Measurements from ENCODE around the gene SRSF10.
"Not testable (repeated sequence)": the region's sequence is repeated elsewhere in the genome, so short reads cannot be mapped to it uniquely, and the experiment has no call there.

The SRSF10 gene

DNA sequence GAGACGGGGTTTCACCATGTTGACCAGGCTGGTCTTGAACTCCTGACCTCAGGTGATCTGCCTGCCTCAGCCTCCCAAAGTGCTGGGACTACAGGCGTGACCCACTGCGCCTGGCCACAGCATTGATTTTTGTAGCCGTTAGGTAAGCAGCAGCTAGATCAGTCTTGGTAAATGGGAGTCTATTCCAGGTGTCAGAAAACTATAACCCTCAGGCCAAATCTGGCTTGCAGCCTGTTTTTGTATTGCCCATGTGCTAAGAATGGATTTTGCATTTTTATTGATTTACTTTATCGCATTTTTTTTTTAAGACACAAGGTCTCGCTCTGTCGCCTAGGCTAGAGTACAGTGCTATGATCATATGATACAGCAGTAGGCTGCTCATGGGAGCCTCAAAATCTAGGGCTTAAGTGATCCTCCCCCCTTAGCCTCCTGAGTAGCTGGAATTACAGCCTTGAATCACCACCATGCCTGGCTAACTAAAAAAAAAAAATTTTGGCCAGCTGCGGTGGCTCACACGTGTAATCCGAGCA lies 16.6 kb upstream of the SRSF10 start:
- TF ChIP-seq, protein P1, sequence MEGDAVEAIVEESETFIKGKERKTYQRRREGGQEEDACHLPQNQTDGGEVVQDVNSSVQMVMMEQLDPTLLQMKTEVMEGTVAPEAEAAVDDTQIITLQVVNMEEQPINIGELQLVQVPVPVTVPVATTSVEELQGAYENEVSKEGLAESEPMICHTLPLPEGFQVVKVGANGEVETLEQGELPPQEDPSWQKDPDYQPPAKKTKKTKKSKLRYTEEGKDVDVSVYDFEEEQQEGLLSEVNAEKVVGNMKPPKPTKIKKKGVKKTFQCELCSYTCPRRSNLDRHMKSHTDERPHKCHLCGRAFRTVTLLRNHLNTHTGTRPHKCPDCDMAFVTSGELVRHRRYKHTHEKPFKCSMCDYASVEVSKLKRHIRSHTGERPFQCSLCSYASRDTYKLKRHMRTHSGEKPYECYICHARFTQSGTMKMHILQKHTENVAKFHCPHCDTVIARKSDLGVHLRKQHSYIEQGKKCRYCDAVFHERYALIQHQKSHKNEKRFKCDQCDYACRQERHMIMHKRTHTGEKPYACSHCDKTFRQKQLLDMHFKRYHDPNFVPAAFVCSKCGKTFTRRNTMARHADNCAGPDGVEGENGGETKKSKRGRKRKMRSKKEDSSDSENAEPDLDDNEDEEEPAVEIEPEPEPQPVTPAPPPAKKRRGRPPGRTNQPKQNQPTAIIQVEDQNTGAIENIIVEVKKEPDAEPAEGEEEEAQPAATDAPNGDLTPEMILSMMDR (IDR thresholded peaks at IDR 0.05; ENCODE audit: low read length), result no peak
- TF ChIP-seq EZH2 (optimal IDR thresholded peaks at IDR 0.05; ENCODE audit: low read depth, low read length) (no peak), EZH2phosphoT487 (IDR thresholded peaks at IDR 0.05; ENCODE audit: low read length) (no peak)
- no peak overlapping the region for H2AFZ ChIP-seq (ENCODE audit: low read length)
- no peaks in the 10 kb centered on the region for H3K27me3 ChIP-seq (replicated peaks; ENCODE audit: insufficient read depth, low read length)
- H3K36me3 ChIP-seq (replicated peaks; ENCODE audit: insufficient read depth, low read length), result no peaks in the 10 kb centered on the region
- no peaks in the 10 kb centered on the region for H4K20me1 ChIP-seq (ENCODE audit: insufficient read depth, low read length)
- no peak overlapping the region for H3K4me2 ChIP-seq (ENCODE audit: low read depth, low read length)
- H3K9me3 ChIP-seq (replicated peaks; ENCODE audit: insufficient read depth, low read length), result no peaks in the 10 kb centered on the region
- no peaks in the 10 kb centered on the region for H3F3A ChIP-seq (ENCODE audit: insufficient read depth, low read length)
- H3K9ac ChIP-seq (ENCODE audit: low read length), result no peak overlapping the region
- H3K79me2 ChIP-seq (ENCODE audit: low read length), result no peaks in the 10 kb centered on the region
- H3K27ac ChIP-seq (ENCODE audit: low read length), result no peak overlapping the region
- H3K4me3 ChIP-seq (ENCODE audit: low read length), result no peak overlapping the region
- DNase-seq, result no peak
- H3K4me1 ChIP-seq (ENCODE audit: low read length), result no peaks in the 10 kb centered on the region
- no peaks in the 10 kb centered on the region for H3K9me2 ChIP-seq (replicated peaks; ENCODE audit: insufficient read depth, low read length)

DNA sequence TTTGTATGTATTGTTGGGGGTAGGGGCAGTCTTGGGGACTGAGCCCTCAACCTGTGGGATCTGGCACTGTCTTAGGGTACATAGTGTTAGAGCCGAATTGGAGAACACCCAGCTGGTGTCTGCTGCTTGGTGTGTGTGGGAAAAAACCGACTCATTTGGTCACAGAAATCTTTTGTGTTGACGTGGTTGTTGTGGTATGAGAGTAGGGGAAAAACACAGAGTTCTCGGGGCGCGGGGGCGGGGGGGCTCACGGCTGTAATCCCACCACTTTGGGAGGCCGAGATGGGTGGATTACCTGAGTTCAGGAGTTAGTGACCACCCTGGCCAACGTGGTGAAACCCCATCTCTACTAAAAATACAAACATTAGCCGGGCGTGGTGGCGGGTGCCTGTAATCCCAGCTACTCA lies 15.3 kb upstream of the SRSF10 start:
- no peak for DNase-seq
- Histone ChIP-seq H3K79me2 (ENCODE audit: low read length) (no peaks in the 10 kb centered on the region), H3K4me3 (ENCODE audit: low read length) (no peak overlapping the region), H3K27me3 (replicated peaks; ENCODE audit: insufficient read depth, low read length) (no peaks in the 10 kb centered on the region), H3K27ac (ENCODE audit: low read length) (no peak overlapping the region), H3K9me3 (replicated peaks; ENCODE audit: insufficient read depth, low read length) (no peaks in the 10 kb centered on the region), H3K9me2 (replicated peaks; ENCODE audit: insufficient read depth, low read length) (no peaks in the 10 kb centered on the region), H3K4me1 (ENCODE audit: low read length) (no peaks in the 10 kb centered on the region), H3F3A (ENCODE audit: insufficient read depth, low read length) (no peaks in the 10 kb centered on the region), H3K36me3 (replicated peaks; ENCODE audit: insufficient read depth, low read length) (no peaks in the 10 kb centered on the region), H4K20me1 (ENCODE audit: insufficient read depth, low read length) (no peaks in the 10 kb centered on the region), H3K9ac (ENCODE audit: low read length) (no peak overlapping the region), H2AFZ (ENCODE audit: low read length) (no peak overlapping the region), H3K4me2 (ENCODE audit: low read depth, low read length) (no peak overlapping the region)
- TF ChIP-seq EZH2 (optimal IDR thresholded peaks at IDR 0.05; ENCODE audit: low read depth, low read length) (no peak), EZH2phosphoT487 (IDR thresholded peaks at IDR 0.05; ENCODE audit: low read length) (no peak)
- TF ChIP-seq, protein P1 (IDR thresholded peaks at IDR 0.05; ENCODE audit: low read length), result no peak

DNA sequence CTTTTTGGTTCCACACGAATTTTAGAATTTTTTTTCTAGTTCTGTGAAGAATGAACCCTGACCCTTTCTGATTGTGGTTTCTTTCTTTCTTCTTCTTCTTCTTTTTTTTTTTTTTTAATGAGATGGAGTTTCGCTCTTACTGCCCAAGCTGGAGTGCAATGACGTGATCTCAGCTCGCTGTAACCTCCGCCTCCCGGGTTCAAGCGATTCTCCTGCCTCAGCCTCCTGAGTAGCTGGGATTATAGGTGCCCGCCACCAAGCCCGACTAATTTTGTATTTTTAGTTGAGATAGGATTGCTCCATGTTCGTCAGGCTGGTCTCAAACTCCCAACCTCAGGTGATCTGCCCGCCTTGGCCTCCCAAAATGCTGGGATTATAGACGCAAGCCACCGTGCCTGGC lies 11.9 kb upstream of the SRSF10 start:
- H3K9me3 ChIP-seq (replicated peaks; ENCODE audit: insufficient read depth, low read length); H4K20me1 ChIP-seq (ENCODE audit: insufficient read depth, low read length); H3K9me2 ChIP-seq (replicated peaks; ENCODE audit: insufficient read depth, low read length); H3K27ac ChIP-seq (ENCODE audit: low read length); H3F3A ChIP-seq (ENCODE audit: insufficient read depth, low read length); H3K4me2 ChIP-seq (ENCODE audit: low read depth, low read length); H3K36me3 ChIP-seq (replicated peaks; ENCODE audit: insufficient read depth, low read length); H3K27me3 ChIP-seq (replicated peaks; ENCODE audit: insufficient read depth, low read length); H3K79me2 ChIP-seq (ENCODE audit: low read length); H3K4me3 ChIP-seq (ENCODE audit: low read length); H3K9ac ChIP-seq (ENCODE audit: low read length); DNase-seq; H3K4me1 ChIP-seq (ENCODE audit: low read length); H2AFZ ChIP-seq (ENCODE audit: low read length): not testable (repeated sequence)

GRCh38 chr1:23989263-23989662 lies 9.1 kb upstream of the SRSF10 start:
- no peak overlapping the region for H3K4me3 ChIP-seq (ENCODE audit: low read length)
- H4K20me1 ChIP-seq (ENCODE audit: insufficient read depth, low read length), result no peaks in the 10 kb centered on the region
- no peaks in the 10 kb centered on the region for H3K9me2 ChIP-seq (replicated peaks; ENCODE audit: insufficient read depth, low read length)
- H3K79me2 ChIP-seq (ENCODE audit: low read length), result no peaks in the 10 kb centered on the region
- no peak overlapping the region for H3K27ac ChIP-seq (ENCODE audit: low read length)
- H3K9me3 ChIP-seq (replicated peaks; ENCODE audit: insufficient read depth, low read length), result no peaks in the 10 kb centered on the region
- no peaks in the 10 kb centered on the region for H3K27me3 ChIP-seq (replicated peaks; ENCODE audit: insufficient read depth, low read length)
- no peak overlapping the region for H3K4me2 ChIP-seq (ENCODE audit: low read depth, low read length)
- TF ChIP-seq EZH2 (optimal IDR thresholded peaks at IDR 0.05; ENCODE audit: low read depth, low read length), result no peak
- TF ChIP-seq, protein P1 (IDR thresholded peaks at IDR 0.05; ENCODE audit: low read length), result no peak
- H2AFZ ChIP-seq (ENCODE audit: low read length), result no peak overlapping the region
- DNase-seq, result no peak
- H3K4me1 ChIP-seq (ENCODE audit: low read length), result no peaks in the 10 kb centered on the region
- no peaks in the 10 kb centered on the region for H3K36me3 ChIP-seq (replicated peaks; ENCODE audit: insufficient read depth, low read length)
- no peak overlapping the region for H3K9ac ChIP-seq (ENCODE audit: low read length)
- no peaks in the 10 kb centered on the region for H3F3A ChIP-seq (ENCODE audit: insufficient read depth, low read length)

GRCh38 chr1:23987038-23987437 lies 6.9 kb upstream of the SRSF10 start:
- not testable (repeated sequence) for H3K4me2 ChIP-seq (ENCODE audit: low read depth, low read length); H3K27me3 ChIP-seq (replicated peaks; ENCODE audit: insufficient read depth, low read length); H3K36me3 ChIP-seq (replicated peaks; ENCODE audit: insufficient read depth, low read length); H3K9me3 ChIP-seq (replicated peaks; ENCODE audit: insufficient read depth, low read length); H3K9me2 ChIP-seq (replicated peaks; ENCODE audit: insufficient read depth, low read length); H3K9ac ChIP-seq (ENCODE audit: low read length); H3K4me3 ChIP-seq (ENCODE audit: low read length); H3F3A ChIP-seq (ENCODE audit: insufficient read depth, low read length); H4K20me1 ChIP-seq (ENCODE audit: insufficient read depth, low read length); H3K27ac ChIP-seq (ENCODE audit: low read length); DNase-seq; H3K79me2 ChIP-seq (ENCODE audit: low read length); H2AFZ ChIP-seq (ENCODE audit: low read length); H3K4me1 ChIP-seq (ENCODE audit: low read length)

Data from MM.1S (cell line).